Brain pericyte (primary cell): Measurements from ENCODE around the gene SALL3.

Source experiments
- DNase-seq: peaks from one replicate; pipeline ENCODE4 v3.0.0-alpha.2; 2012; ENCODE audit warnings: low read depth, low spot score

SALL3 gene

DNA sequence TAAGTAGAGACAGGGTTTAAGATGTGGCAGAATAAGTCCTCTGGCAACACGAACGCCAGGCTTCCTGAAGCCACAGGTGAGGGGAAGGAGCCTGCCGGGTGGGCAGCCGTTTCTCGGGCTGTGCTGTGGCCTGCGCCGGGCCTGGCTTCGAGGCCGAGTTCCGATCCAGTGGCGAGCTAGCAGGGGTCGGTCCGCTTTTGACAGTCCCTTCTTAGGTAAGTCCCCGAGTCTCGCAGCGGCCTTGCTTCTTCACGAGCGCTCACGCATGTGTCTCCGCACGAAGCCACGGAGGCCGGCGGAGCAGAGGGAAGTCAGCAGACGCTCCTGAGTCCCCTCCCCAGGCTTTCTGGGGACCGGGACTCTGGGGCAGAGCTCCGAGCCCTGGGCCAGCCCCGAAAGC lies 26.0 kb downstream of the SALL3 start:
- no peak for DNase-seq

DNA sequence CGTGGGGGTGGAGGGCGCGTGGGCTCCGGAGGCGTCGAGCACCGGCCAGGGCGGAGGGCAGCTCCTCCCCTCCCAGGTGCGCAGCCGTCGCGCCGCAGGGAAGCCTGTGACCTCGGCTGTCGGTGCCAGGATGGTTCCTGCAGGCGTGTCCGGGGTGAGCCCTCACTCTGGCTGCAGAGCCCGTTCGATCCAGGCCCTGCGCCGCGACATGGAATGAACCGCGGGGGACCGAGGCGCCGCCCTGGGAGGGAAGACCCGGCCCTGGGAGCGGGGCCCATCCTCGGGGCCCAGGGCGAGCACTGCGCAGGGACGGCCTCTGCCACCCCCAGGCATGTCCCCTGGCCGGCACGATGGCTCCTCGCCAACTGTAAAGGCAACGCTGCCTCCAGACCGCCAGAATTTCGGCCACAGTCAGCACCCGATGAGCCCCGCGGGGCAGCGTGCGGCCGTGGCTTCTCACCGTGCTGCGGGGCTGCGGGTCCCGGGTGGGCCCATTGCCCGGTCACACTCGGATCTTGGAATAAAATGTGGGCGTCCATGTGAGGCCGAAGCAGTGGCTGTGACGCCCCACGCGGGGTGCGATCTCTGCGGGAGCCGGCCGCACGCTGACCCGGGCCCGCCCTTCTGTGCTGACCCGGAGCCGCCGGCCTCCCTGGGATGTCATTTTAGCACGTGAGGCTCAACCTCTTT lies 26.6 kb downstream of the SALL3 start:
- DNase-seq = no peak

DNA sequence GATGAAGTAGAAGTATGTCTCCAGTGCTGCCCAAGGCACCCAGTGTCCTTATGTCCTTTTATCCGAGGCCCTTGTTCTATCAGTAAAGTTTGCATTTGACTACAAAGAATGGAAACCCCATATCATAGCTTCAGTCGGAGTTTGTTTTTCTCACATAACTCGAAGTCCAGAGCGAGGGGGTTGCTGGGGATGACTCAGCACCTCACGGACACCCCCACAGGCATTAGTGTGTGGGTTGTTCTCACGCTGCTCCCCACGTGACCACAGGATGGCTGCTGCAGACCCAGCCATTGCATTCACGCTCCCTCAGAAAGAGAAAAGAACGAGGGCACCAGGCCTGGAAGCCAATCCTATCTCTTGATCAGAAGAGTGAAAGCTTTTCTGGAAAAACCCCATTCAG lies 27.8 kb downstream of the SALL3 start:
- DNase-seq = no peak

DNA sequence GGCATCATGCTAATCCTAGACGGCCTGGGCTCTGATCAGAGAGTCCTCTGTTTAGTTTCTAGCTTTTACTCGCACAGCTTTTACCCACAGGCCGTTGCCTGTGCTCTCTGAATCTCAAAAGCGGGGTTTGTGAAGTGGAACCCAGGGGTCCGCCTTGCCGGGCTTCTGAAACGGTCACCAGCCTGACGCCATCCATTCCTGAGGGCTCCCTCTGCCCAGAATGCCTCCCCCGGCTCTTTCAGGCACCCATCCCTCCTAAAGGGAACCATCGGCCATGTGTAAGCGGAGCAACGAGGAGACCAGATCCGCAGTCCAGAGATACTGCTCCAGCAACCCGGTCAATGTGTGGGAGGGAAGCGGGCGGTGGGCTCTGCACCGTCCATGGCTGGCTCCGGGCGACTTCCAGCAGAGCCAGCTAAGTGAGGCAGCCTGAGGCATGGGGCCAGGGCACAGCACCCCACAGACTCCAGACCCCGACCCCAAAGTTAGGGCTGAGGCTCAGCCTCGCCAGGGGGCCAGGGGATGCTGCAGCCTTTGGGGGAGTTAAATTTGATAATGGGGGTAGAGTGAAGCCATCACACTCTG lies 28.8 kb downstream of the SALL3 start:
- no peak for DNase-seq

DNA sequence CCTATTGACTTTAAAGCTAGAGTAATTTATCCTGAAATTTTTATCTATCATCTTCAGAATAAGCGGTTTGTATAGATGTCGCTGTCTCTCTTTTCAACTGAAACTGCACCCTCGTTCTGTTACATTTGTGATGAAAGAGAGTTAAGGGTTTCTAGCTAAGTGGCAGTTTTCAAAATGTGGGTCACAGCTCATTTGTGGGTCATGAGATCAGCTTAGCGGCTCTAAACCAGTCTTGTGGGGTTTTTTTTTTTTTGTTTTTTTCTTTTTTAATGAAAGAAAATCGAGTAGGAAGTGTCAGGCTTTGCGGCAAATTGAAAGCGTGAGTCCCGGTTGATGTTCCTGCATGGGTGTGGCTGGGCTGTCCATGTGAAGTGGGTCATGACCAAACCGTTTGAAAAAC lies 31.2 kb downstream of the SALL3 start:
- DNase-seq = no peak

DNA sequence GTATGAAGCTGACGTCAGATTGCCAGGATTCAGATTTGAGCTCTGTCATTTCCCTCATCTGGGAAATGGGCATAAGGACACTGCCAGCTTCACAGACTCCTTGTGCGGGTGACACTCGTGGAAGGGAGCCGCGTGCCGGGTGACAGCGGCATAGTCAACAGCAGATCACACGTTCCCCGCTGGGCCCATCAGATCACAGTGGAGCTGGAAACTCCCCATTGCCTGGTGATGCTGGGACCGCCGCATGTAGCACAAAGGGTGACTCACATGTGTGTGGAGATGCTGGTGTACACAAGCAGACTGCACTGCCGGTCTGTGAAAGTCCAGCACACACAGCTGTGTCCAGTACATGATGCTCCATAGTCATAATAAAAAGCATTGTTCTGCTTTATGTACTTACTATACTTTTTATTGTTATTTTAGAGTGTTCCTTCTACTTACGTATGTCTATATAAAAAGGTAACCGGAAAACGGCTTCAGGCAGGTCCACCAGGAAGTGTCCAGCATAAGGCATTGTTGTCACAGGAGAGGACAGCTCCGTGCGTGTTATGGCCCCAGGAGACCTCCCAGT lies 31.8 kb downstream of the SALL3 start:
- no peak for DNase-seq

DNA sequence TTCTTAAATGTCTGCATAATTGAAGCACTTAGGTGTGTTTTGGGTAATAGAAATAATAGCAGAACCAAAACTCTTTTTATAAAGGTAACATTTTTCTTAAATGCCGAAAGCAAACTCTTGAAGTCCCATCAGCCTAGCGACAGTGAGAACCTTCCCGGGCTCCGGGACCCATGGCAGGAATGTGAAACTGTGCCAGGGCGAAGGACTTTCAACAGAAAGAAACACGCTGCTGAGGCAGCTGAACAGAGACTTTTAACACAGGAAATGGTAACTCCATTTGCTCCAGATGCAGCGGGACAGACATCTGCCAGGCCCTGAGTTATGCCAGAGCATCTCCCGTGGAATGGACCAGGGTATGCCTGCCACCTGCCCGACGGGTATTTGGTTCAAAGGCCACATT lies 34.3 kb downstream of the SALL3 start:
- DNase-seq = no peak

DNA sequence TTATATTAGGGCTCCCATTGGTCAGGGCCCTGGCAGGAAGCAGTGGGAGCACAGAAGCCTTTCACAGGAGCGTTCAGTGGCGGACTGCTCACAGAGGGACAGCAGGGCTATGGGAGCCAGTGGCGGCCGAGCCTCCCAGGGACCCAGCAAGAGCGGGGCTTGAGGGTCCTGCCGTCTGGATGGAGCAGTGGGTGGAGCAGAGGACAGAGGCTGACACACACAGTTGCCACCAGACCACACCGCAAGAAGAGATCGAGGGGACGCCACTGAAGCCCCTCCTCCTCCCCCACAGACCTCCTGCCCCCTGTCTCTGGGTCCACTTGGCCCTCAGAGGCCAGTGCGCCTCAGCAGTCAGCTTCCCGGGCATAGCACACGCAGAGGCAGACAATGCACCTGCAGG lies 39.3 kb downstream of the SALL3 start:
- no peak for DNase-seq

DNA sequence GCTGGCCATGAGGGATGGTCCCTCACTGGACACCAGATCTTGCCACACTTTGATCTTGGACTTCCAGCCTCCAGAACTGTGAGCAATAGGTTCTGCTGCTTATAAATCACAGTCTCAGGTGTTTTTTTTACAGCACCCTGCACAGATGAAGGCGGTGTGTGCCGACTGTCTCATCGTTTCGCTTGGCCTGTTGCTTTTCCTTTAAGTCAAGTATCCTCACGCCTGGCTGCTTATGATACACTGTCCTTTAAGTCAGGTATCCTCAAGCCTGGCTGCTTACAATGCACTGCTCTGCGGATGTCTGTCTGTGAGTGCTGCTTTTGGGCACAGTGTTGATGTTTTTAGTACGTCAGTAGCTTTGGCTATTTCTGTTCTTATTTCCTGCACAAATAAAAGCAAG lies 40.3 kb downstream of the SALL3 start:
- DNase-seq = no peak

DNA sequence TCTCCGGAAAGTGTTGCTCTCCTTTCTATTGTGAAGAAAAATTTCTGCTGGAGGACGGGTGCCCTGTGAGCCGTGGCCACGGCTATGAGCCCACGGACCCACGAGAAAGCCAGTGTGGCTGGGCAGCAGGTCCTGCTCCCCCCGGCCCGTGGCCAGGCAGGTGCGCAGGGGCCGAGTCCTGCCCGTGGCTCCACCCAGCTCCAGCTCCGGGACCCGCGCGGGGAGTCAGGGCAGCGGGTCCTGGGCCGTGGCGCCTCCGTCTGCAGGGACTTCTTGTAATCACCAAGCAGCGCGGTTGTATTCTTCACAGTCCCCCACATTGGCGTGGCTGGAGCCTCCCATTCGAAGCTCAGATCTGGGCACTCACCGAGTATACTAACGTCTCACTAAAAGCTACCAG lies 43.0 kb downstream of the SALL3 start:
- DNase-seq = no peak

DNA sequence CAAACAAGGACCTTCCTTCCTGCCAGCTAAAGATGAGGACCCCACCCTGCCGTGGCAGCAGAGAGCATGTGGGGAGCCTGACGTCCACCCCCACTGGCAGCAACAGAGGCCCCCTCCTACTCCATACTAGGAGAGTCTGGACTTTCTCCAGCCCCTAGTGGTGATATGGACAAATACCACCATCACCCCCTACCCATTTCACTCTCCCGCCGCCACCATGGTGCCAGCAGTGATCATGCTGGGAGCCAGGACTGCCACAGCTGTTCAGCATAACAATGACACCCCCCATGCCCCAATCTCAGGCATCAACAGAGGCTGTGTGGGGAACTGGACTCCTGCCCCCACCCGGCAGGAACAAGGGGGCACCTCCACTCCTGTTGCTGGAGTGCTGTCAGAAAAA lies 46.9 kb downstream of the SALL3 start:
- DNase-seq = no peak

DNA sequence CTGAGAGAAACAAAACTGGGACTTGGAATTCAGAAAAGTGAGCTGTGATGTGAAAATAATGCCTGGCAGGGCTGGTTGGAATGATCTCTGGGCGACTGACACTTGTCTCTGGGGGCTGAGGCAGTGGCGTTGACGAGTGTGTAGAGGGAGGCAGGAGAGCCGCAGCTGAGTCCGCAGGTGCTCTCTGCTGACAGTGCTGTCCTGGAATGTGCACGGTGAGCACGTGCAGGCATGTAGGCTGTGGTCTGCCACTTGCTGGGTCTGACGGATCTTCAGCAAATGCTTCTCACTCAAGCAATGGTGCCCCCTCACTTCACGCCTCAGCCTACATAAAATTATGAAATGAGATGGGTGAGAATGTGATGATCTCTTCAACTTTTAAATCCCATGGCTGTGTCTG lies 51.1 kb downstream of the SALL3 start:
- no peak for DNase-seq

DNA sequence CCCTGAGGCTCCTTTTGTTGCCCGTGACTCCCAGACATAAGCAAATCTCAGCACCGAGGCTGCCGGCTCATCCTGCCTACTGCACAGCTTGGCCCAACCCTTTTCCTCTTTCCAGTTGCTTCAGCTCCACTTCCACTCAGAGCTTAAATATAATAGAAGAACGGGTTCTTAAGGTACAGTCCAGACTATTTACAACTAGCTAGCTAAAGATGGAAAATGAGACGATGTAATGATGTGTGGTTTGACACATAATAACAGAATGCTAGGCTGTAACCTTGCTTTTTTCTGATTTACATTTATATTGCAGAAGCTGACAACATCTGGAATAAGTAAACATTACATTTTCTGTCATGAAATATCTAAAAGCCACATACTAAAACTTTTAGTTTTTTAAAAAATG lies 62.7 kb downstream of the SALL3 start:
- DNase-seq = no peak

DNA sequence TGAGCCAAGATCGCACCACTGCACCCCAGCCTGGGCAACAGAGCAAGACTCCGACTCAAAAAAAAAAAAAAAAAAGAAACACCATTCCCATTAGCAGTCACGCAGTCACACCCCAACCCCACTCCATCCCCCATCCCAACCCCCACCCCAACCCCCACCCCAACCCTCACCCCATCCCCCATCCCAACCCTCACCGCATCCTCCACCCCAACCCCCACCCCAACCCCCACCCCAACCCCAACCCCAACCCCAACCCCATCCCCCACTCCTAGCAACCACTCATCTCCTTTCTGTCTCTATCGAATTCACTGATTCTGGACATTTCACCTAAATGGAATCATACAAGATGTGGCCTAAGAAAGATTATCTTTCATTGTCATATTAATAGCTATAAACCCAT lies 63.7 kb downstream of the SALL3 start:
- DNase-seq = no peak

DNA sequence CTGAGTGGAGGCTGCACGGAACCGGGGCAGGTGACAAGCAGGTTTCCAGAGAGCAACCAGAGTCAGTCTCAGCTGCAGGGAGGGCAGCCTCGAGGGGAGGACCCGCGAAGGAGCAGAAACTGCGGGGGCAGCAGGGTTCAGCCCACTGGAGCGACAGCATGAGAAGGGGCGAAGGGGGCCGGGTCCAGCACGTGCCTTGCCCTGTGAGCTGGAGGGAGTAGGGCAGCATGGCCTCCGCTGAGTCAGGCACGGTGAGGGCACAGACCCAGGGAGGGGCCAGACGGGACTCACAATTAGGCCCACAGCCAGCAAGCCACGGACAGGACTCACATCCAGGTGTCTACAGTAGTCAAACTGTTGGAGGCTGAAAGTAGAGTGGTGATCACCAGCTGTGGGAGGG lies 66.9 kb downstream of the SALL3 start:
- no peak for DNase-seq

DNA sequence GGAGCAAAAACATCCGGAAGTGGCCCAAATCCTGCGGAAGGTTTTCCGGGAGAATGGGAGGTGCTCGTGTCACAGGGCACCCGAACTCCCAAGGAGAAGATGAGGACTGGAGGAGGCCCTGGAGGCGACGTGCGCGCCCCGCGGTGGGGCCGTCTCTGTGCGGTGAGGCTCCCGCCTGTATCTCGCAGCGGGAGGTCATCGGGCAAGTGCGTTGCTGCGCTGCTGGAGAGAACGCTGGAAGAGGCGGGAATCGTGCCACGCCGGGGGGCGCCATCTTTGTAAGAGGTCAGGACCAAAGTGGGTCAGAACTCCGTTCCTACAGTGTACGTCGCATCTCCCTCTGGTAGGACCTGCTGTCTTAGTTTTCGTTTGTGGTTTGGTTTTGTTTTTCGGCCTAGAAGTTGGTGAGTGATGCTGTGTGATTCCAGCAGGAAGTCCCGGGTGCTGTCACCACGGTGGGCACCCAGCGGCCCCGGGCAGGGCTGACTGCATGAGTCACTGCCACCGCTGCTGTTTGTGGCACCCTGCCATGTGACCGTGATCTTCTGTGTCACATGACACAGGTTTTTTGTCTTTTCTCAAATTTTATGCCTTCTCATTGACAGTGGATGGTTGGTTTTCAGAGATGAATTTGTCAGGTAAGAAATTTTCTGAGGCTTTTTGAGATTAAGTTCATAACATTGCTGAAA lies 68.1 kb downstream of the SALL3 start:
- no peak for DNase-seq

DNA sequence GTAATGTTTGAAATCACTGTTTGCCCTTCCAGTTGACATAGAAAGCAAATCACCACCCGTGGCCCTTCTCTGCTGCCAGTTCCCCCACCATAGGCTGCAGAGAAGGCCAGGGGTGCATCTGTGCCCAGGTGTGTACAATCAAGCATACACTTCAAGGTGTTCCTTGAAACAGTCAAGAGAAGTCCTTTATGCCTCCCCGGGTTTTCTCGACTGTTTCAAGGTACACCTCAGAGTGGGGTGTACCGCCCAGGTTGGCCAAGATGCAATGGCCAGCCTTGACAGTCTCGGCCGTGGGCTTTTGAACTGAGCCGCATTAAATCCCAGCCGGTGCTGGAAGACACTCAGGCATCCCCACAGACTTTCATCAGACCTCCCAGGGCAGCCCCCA lies 68.6 kb downstream of the SALL3 start:
- no peak for DNase-seq

DNA sequence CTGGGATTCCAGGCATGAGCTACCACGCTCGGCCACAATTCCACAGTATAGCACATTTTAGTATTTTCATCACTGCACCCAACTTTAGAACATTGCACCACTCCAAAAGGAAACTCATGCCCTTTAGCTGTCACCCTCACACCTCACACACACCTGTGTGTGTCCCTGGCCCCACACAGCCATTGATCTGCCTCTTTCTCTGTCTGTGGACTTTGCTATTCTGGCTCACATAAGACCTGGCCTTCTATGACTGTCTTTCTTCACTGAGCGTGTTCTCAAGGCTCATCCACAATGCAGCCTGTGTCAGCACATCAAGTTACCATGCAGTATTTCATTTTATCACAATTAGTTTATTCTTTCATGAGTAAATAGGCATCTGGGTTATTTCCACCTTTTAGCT lies 69.9 kb downstream of the SALL3 start:
- DNase-seq = no peak
